IPS-NIHi11 (cell line): ENCODE results near the gene ZNF587B.
"Not testable (repeated sequence)": the region's sequence is repeated elsewhere in the genome, so short reads cannot be mapped to it uniquely, and the experiment has no call there.

Source experiments
- DNase-seq: peaks from one replicate; pipeline ENCODE4 v3.0.0; 2012; ENCODE audit warnings: mixed read lengths, low spot score

ZNF587B gene

DNA sequence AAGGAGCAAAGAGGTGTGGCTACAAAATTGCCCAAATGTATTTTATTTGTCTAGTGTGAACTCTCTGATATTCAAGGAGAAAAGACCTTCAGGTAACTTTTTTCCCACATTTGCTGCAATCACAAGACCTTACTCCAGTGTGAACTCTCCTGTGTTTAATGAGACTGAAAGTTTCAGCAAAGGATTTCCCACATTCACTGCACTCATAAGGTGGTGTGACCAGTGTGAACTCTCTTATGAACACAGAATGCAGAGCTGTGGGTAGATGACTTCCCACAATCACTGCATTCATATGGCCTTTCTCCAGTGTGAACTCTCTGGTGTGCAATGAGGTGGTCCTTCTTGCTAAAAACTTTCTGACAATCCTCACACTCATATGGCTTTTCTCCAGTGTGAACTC, 42.4 kb downstream of the ZNF587B start:
- no peak for DNase-seq

GRCh38 chr19:57873883-57874799, 44.0 kb downstream of the ZNF587B start:
- DNase-seq: not testable (repeated sequence)

DNA sequence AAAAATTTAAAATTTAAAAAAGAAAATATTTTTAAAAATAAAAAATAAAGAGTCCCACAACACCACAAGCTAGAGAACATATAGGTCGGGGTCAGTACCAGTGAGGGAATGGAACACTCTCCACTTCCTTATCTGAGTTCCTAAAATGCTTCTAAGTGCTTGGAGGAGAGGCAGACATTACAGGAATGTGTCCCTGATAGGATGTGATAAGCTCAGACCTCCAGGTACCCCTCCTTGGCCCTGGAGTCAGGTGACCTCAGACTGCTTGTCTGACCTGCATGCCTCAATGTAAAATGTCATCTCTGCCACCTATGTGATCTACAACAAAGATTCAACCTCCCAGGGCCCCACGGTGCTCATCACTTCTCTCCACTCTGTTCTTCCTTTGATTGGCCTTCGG, 55.9 kb downstream of the ZNF587B start:
- DNase-seq: no peak

DNA sequence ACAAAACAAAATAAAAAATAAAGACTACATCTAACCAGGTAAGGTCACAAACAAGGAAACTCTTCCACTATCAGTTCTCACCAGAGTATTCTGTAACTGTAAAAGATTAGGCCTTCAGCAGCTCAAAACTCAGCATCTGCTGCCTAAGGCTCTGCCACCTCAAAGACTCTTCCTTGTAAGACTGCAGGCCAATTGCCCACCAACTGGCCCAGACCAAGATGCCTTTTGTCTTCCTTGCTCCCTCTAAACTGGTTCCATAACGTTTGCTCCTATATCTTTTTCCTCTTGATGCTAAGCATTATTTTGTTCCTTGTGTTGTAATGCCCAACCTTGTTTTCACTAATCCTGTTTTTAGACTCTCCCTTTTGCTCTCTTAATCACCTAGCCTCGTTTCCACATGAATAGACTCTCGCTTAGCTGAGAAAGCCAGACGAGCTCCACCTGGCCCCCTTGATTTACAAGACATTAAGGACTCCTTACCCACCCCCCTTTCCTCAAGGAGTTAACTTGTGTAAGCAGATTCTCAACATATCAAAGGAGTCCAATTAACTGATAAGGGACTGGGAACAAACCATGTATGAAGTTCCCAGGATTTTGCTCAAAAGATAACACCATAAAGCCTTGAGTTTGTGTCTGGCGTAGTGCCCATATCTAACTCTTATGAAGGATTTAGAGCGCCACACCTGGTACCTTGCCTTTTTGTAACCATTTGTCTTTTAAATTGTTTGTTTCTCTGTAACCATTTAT, 57.3 kb downstream of the ZNF587B start:
- DNase-seq: peak; percentile 16

GRCh38 chr19:57888107-57888559, 58.0 kb downstream of the ZNF587B start:
- peak; percentile 10 for DNase-seq

DNA sequence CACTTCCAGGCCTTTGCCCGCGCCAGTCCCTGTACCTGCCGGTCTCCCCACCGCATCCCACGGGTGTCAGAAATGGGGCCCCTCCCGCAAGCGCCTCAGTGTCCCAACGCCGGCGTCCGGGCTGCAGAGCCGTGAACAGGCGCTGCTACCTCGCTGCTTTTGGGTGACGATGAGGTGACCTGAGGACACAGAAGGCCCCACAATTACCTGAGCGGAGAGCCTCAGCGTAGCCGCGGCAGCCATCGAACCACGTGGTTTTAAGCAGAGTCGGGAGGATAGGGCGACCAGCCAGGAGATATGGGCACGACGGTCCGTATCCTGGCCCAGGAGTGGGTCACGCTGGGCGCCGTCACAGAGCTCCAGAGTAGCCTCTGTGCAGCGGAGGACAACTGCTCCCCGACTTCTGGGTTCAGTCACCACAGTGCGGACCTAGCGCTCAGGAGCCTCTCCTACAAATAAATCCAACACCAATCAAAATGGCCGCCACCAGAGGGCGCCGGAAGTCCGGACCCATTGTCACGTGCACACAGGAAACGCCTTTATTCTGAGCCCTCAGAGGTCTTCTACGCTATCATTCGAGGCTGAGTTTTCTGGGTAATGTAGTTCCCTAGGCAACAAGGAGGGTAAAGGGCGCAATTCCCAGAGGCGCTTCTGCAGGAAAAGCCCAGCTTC, 58.6 kb downstream of the ZNF587B start, which contains the start of gene ZNF814:
Gene ZNF814, minus strand, starts transcription at position 478 of the 672 bp plus-strand sequence. Its CDS starts 235 bp downstream, at position 243.
- DNase-seq: peak; percentile 94

GRCh38 chr19:57890706-57891105, 60.6 kb downstream of the ZNF587B start:
- not testable (repeated sequence) for DNase-seq
